Left ventricle myocardium inferior (tissue), 1 donor: Measurements from ENCODE around the gene ZNF280A. TPM values are rescaled to one million over a fixed set of nuclear protein-coding genes. Genes with fewer than 3 reads are reported as not detected.

Experiments used
- DNase-seq: peaks from one replicate; pipeline ENCODE4 v3.0.0-alpha.2; 2020
- H3K27ac ChIP-seq: fragments of 200-600 bp; replicated peaks from 2 replicates; pipeline ENCODE4 v1.8.0; 2021
- H3K27me3 ChIP-seq: fragments of 200-600 bp; 2 replicates; pipeline ENCODE4 v1.8.0; 2021; ENCODE audit warnings: low read depth
- H3K36me3 ChIP-seq: fragments of 200-600 bp; 2 replicates; pipeline ENCODE4 v1.8.0; 2021
- H3K4me1 ChIP-seq: fragments of 200-600 bp; 2 replicates; pipeline ENCODE4 v1.8.0; 2021
- H3K4me3 ChIP-seq: fragments of 200-600 bp; 2 replicates; pipeline ENCODE4 v1.8.0; 2021; ENCODE audit warnings: mild to moderate bottlenecking, moderate library complexity
- H3K9me3 ChIP-seq: fragments of 200-600 bp; replicated peaks from 2 replicates; pipeline ENCODE4 v1.8.0; 2021
- CTCF ChIP-seq: fragments of 200-600 bp; IDR thresholded peaks from 2 replicates; pipeline ENCODE4 v1.8.0; 2021; ENCODE audit warnings: antibody characterized with exemption, mild to moderate bottlenecking, borderline replicate concordance
- intact Hi-C: fragments of 100-400 bp; cut with micrococcal nuclease; formaldehyde crosslinking; loops from one replicate; pipeline ENCODE4 v1.11.0; 2022
- total RNA-seq: library from RNA; stranded (reverse); fragmentation: NEBNext Ultra II Directional; extraction: Animal tissue kit (Norgen Biotek cat#: 25700); gene quantifications from one replicate; pipeline ENCODE4 v1.2.1, GENCODE V29; 2021
- donor health status: DM: no; HTN: yes; CAD: no; lungs with severe emphysema.

ZNF280A gene
- total RNA-seq, 1 donor from 2014 or later, result not detected

DNA sequence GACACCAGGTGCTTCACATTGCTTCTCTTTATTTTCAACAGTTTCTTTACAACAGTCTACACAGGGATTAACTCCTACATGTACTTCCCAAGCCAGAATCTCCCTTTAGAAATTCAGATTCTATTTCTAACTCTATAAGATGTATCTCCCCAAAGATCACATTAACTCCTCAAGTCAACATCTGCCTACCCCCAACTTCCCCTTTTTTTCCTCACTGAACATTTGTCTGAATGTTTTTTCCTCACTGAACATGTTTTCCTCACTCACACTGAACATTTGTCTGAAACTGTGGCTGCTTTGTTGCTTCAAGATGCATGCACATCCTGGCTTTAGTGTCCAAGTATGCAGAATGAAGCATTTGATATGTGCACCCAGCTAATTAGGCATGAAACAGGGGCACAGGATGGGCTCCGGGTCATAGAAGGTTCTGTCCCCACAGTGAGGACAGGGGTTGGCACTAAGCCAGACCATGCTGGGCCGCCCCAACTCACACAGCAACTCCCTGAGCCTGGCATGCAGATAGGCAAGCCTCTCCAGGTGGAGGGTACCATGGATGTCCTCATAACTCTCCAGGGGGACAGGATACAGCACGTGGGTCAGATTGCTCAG lies 27.7 kb upstream of the ZNF280A start:
- Histone ChIP-seq H3K4me1 (no peaks in the 10 kb centered on the region), H3K27me3 (peaks cover 69% of the 10 kb centered on the region), H3K4me3 (no peak overlapping the region), H3K36me3 (no peaks in the 10 kb centered on the region), H3K9me3 (no peaks in the 10 kb centered on the region), H3K27ac (no peak overlapping the region)
- intact Hi-C loops, result no loop called here
- no peak for TF ChIP-seq CTCF
- no peak for DNase-seq

GRCh38 chr22:22547226-22547625 lies 27.2 kb upstream of the ZNF280A start:
- Histone ChIP-seq H3K4me3 (no peak overlapping the region), H3K36me3 (no peaks in the 10 kb centered on the region), H3K27ac (no peak overlapping the region), H3K9me3 (no peaks in the 10 kb centered on the region), H3K4me1 (no peaks in the 10 kb centered on the region), H3K27me3 (peaks cover 72% of the 10 kb centered on the region)
- no peak for DNase-seq
- intact Hi-C loops, result no loop called here
- TF ChIP-seq CTCF, result no peak

DNA sequence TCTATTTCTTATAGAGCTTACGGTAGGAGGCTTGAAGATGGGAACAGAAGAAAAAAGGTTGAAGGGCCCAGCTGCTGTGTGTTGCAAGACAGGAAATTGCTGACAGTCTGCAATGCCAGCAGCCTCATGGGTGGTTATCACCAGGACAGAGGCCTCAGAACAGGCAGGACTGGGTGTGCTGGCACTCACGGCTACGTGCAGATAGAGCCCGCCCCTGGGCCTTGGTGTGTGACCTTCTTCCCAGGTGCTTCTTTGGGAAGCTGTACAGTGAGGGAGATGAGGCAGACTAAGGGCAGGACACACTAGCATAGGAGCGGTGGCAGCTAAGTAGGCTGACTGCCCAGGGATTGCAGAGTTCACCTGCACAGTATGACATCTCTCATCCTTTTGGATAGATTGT lies 26.4 kb upstream of the ZNF280A start:
- H3K4me3 ChIP-seq, result no peak overlapping the region
- H3K36me3 ChIP-seq, result no peaks in the 10 kb centered on the region
- H3K9me3 ChIP-seq, result no peaks in the 10 kb centered on the region
- H3K27ac ChIP-seq, result no peak overlapping the region
- no peaks in the 10 kb centered on the region for H3K4me1 ChIP-seq
- no peak for DNase-seq
- intact Hi-C loops, result no loop called here
- no peak for TF ChIP-seq CTCF
- peaks cover 79% of the 10 kb centered on the region for H3K27me3 ChIP-seq

GRCh38 chr22:22545084-22545483 lies 25.0 kb upstream of the ZNF280A start:
- Histone ChIP-seq H3K36me3 (no peaks in the 10 kb centered on the region), H3K27me3 (peaks cover 88% of the 10 kb centered on the region), H3K9me3 (peaks cover 6% of the 10 kb centered on the region), H3K4me1 (no peaks in the 10 kb centered on the region), H3K27ac (no peak overlapping the region), H3K4me3 (no peak overlapping the region)
- intact Hi-C loops, result no loop called here
- DNase-seq, result no peak
- no peak for TF ChIP-seq CTCF

GRCh38 chr22:22538226-22538989 lies 18.3 kb upstream of the ZNF280A start:
- H3K4me3 ChIP-seq, result no peak overlapping the region
- intact Hi-C loops, result no loop called here
- H3K4me1 ChIP-seq, result no peaks in the 10 kb centered on the region
- H3K27me3 ChIP-seq, result peaks cover 63% of the 10 kb centered on the region
- H3K9me3 ChIP-seq, result peaks cover 9% of the 10 kb centered on the region
- DNase-seq, result no peak
- no peak for TF ChIP-seq CTCF
- no peak overlapping the region for H3K27ac ChIP-seq
- no peaks in the 10 kb centered on the region for H3K36me3 ChIP-seq
